Activated CD8-positive, alpha-beta T cell treated with anti-CD3 and anti-CD28 coated beads for 36 hours (primary cell): Measurements from ENCODE around the gene IL1RN. TPM values are rescaled to one million over a fixed set of nuclear protein-coding genes. Genes with fewer than 3 reads are reported as not detected.

Experiments used
- ATAC-seq: fragments of 200-7000 bp; cut with Tn5 transposase; one replicate; pipeline ENCODE4 v1.10.0; 2021; ENCODE audit warnings: mild to moderate bottlenecking, moderate library complexity
- CTCF ChIA-PET: fragments of 350-600 bp; sonication (Branson Sonifier 250); formaldehyde crosslinking; loops from one replicate; lab custom pipeline; 2021; ENCODE audit warnings: antibody characterized with exemption; lab: Charles Lee
- POLR2A ChIA-PET: fragments of 350-600 bp; sonication (Branson Sonifier 250); formaldehyde crosslinking; loops from one replicate; lab custom pipeline; 2021; ENCODE audit warnings: antibody characterized with exemption; lab: Charles Lee
- DNase-seq: peaks from one replicate; pipeline ENCODE4 v3.0.0-alpha.2; 2020
- H3K27ac Mint-ChIP-seq: one replicate; pipeline ENCODE4 v1.8.0; 2021; ENCODE audit warnings: mild to moderate bottlenecking, mixed read lengths
- H3K27me3 Mint-ChIP-seq: one replicate; pipeline ENCODE4 v1.8.0; 2021; ENCODE audit warnings: mixed read lengths
- H3K36me3 Mint-ChIP-seq: one replicate; pipeline ENCODE4 v1.8.0; 2021; ENCODE audit warnings: low read depth, mixed read lengths
- H3K4me1 Mint-ChIP-seq: one replicate; pipeline ENCODE4 v1.8.0; 2021; ENCODE audit warnings: low read depth, mixed read lengths
- H3K4me3 Mint-ChIP-seq: one replicate; pipeline ENCODE4 v1.8.0; 2021; ENCODE audit warnings: mild to moderate bottlenecking, moderate library complexity, mixed read lengths
- H3K9me3 Mint-ChIP-seq: one replicate; pipeline ENCODE4 v1.8.0; 2021; ENCODE audit warnings: mixed read lengths
- intact Hi-C: fragments of 100-400 bp; cut with micrococcal nuclease; formaldehyde crosslinking; loops from one replicate; pipeline ENCODE4 v1.10.0; 2022
- total RNA-seq, 2 experiments: library from RNA; stranded (reverse); gene quantifications; one replicate each; pipeline ENCODE4 v1.2.3, GENCODE V29; 2021
- TF ChIP-seq, protein P1 (sequence below): fragments of 200-600 bp; IDR thresholded peaks from one replicate; pipeline ENCODE4 v1.8.0; 2022; ENCODE audit warnings: antibody characterized with exemption, mild to moderate bottlenecking

Gene IL1RN
- total RNA-seq, 2 experiments from 2014 or later: 0.50 to 0.85 TPM

- Mint-ChIP-seq H3K9me3 (no peaks in the 10 kb centered on the region), H3K4me3 (no peak overlapping the region), H3K27ac (no peak overlapping the region), H3K27me3 (no peaks in the 10 kb centered on the region), H3K4me1 (peaks cover 24% of the 10 kb centered on the region), H3K36me3 (no peaks in the 10 kb centered on the region)
- POLR2A ChIA-PET: interaction anchor here (0.9 to 1.1 kb wide), 2 partner anchors 26 to 33 kb away, joined by 3 to 5 read pairs; no protein-coding TSS in a partner anchor
- intact Hi-C loops: no loop called here
- CTCF ChIA-PET: interaction anchor here (0.7 to 11.4 kb wide), 4 partner anchors 13 to 60 kb away, joined by 3 to 212 read pairs (median 4); no protein-coding TSS in a partner anchor
- DNase-seq (no peak), ATAC-seq (no peak)
- TF ChIP-seq, protein P1, sequence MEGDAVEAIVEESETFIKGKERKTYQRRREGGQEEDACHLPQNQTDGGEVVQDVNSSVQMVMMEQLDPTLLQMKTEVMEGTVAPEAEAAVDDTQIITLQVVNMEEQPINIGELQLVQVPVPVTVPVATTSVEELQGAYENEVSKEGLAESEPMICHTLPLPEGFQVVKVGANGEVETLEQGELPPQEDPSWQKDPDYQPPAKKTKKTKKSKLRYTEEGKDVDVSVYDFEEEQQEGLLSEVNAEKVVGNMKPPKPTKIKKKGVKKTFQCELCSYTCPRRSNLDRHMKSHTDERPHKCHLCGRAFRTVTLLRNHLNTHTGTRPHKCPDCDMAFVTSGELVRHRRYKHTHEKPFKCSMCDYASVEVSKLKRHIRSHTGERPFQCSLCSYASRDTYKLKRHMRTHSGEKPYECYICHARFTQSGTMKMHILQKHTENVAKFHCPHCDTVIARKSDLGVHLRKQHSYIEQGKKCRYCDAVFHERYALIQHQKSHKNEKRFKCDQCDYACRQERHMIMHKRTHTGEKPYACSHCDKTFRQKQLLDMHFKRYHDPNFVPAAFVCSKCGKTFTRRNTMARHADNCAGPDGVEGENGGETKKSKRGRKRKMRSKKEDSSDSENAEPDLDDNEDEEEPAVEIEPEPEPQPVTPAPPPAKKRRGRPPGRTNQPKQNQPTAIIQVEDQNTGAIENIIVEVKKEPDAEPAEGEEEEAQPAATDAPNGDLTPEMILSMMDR: no peak
These were observed 14.1 kb downstream of the IL1RN start for GRCh38 chr2:113141451-113141850.

GRCh38 chr2:113142290-113142689, 14.9 kb downstream of the IL1RN start:
- TF ChIP-seq, protein P1: no peak
- peaks cover 21% of the 10 kb centered on the region for H3K4me1 Mint-ChIP-seq
- no peak for ATAC-seq
- H3K27me3 Mint-ChIP-seq: no peaks in the 10 kb centered on the region
- ChIA-PET POLR2A (interaction anchor here (0.7 to 1.1 kb wide), 3 partner anchors 15 to 141 kb away, joined by 3 to 5 read pairs (median 4); no protein-coding TSS in a partner anchor), CTCF (interaction anchor here (0.7 to 11.4 kb wide), 4 partner anchors 16 to 59 kb away, joined by 3 to 212 read pairs (median 3); no protein-coding TSS in a partner anchor)
- no peak overlapping the region for H3K27ac Mint-ChIP-seq
- no peaks in the 10 kb centered on the region for H3K9me3 Mint-ChIP-seq
- DNase-seq: no peak
- no peak overlapping the region for H3K4me3 Mint-ChIP-seq
- intact Hi-C loops: no loop called here
- H3K36me3 Mint-ChIP-seq: no peaks in the 10 kb centered on the region

DNA sequence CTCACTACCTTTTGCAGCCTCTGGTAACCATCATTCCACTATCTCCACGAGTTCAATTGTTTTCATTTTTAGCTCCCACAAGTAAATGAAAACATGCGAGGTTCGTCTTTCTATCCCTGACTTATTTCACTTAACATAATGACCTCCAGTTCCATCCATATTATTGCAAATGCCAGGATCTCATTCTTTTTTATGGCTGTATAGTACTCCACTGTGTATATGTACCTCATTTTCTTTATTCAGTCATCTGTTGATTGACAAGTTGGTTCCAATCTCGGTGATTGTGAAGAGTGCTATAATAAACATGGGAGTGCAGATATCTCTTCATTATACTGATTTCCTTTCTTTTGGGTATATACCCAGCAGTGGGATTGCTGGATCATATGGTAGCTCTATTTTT, 16.9 kb downstream of the IL1RN start:
- H3K9me3 Mint-ChIP-seq: no peaks in the 10 kb centered on the region
- H3K36me3 Mint-ChIP-seq: no peaks in the 10 kb centered on the region
- intact Hi-C loops: no loop called here
- H3K27ac Mint-ChIP-seq: no peak overlapping the region
- ATAC-seq (no peak), DNase-seq (no peak)
- no peaks in the 10 kb centered on the region for H3K27me3 Mint-ChIP-seq
- peaks cover 3% of the 10 kb centered on the region for H3K4me1 Mint-ChIP-seq
- POLR2A ChIA-PET: interaction anchor here (1.0 to 1.9 kb wide), 3 partner anchors 12 to 54 kb away, joined by 4 to 6 read pairs (median 5); no protein-coding TSS in a partner anchor
- H3K4me3 Mint-ChIP-seq: no peak overlapping the region
- CTCF ChIA-PET: interaction anchor here (0.7 to 2.3 kb wide), 3 partner anchors 7 to 31 kb away, joined by 3 to 13 read pairs (median 3); no protein-coding TSS in a partner anchor
- TF ChIP-seq, protein P1: no peak

DNA sequence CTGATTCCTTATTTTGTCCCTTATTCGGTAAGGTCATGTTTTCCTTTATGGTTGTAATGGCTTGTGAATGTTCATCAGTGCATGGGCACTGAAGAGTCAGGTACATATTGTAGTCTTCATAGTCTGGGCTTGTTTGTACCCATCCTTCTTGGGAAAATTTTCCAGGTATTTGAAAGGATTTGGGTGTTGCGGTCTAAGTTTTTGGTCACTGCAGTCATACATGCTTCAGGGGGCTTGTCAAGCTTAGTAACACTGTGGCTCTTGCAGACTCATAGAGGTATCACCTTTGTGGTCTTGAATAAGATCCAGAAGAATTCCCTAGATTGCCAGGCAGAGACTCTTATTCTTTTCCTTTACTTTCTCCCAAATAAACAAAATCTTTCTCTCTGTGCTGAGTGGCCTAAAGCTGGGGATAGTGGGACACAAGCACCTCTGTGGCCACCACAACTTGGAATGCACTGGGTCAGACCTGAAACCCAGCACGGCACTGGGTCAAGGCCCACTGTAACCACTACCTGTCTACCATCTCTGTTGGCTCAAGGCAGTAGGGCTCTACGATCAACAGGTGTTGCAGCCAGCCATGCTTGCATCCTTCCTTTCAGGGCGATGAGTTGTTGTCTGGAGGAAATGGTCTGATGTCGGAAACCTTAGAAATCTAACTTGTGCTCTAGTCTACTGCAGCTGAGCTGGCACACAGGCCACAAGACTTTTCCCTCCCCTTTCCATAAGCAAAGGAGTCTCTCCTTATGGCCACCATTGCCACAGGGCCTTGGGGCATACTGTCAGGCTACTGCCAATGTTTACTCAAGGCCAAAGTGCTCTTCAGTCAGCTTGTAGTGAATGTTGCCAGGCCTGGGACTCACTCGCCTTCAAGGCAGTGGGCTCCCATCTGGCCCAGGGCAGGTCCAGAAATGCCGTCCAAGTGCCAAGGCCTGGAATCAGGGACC, 21.5 kb downstream of the IL1RN start:
- Mint-ChIP-seq H3K4me1 (no peaks in the 10 kb centered on the region), H3K27ac (no peak overlapping the region), H3K9me3 (no peaks in the 10 kb centered on the region), H3K27me3 (no peaks in the 10 kb centered on the region), H3K36me3 (no peaks in the 10 kb centered on the region), H3K4me3 (no peak overlapping the region)
- ChIA-PET CTCF (interaction anchor here (1.5 to 3.2 kb wide), 2 partner anchors 11 to 242 kb away, joined by 3 to 27 read pairs; no protein-coding TSS in a partner anchor), POLR2A (interaction anchor here (0.6 to 1.8 kb wide), 3 partner anchors 13 to 27 kb away, joined by 3 to 5 read pairs (median 3); no protein-coding TSS in a partner anchor)
- ATAC-seq (no peak), DNase-seq (no peak)
- intact Hi-C loops: no loop called here
- TF ChIP-seq, protein P1: no peak
